ENCODE measurements around the gene CDK19.

The CDK19 gene

GRCh38 chr6:110561696-110562095 lies 253.6 kb downstream of the CDK19 start:
- Histone ChIP-seq H3K36me3 (ENCODE audit: insufficient read depth, low read length) (no peaks in the 10 kb centered on the region), H3K4me1 (ENCODE audit: insufficient read depth, low read length) (no peaks in the 10 kb centered on the region), H3K9me3 (ENCODE audit: insufficient read depth, low read depth, low read length) (no peaks in the 10 kb centered on the region), H3K27ac (ENCODE audit: low read depth, low read length) (no peak overlapping the region), H3K27me3 (ENCODE audit: insufficient read depth, low read length) (no peaks in the 10 kb centered on the region), H3K4me3 (ENCODE audit: low read length) (no peak overlapping the region), H3K9ac (ENCODE audit: low read depth, low read length) (no peak overlapping the region)

GRCh38 chr6:110561008-110561396 lies 254.3 kb downstream of the CDK19 start:
- Histone ChIP-seq H3K9ac (ENCODE audit: low read depth, low read length) (no peak overlapping the region), H3K4me3 (ENCODE audit: low read length) (no peak overlapping the region), H3K36me3 (ENCODE audit: insufficient read depth, low read length) (no peaks in the 10 kb centered on the region), H3K27ac (ENCODE audit: low read depth, low read length) (no peak overlapping the region), H3K4me1 (ENCODE audit: insufficient read depth, low read length) (no peaks in the 10 kb centered on the region), H3K27me3 (ENCODE audit: insufficient read depth, low read length) (no peaks in the 10 kb centered on the region), H3K9me3 (ENCODE audit: insufficient read depth, low read depth, low read length) (no peaks in the 10 kb centered on the region)
- 93% methylated on average over 5 of the region's 5 CpGs for WGBS

GRCh38 chr6:110560239-110561007 lies 254.8 kb downstream of the CDK19 start:
- H3K27ac ChIP-seq (ENCODE audit: low read depth, low read length) = no peak overlapping the region
- no peak overlapping the region for H3K4me3 ChIP-seq (ENCODE audit: low read length)
- no peak overlapping the region for H3K9ac ChIP-seq (ENCODE audit: low read depth, low read length)

More at GRCh38 chr6:110560239-110561007, 254.8 kb downstream of the CDK19 start:
- no peaks in the 10 kb centered on the region for H3K9me3 ChIP-seq (ENCODE audit: insufficient read depth, low read depth, low read length)
- H3K4me1 ChIP-seq (ENCODE audit: insufficient read depth, low read length) = no peaks in the 10 kb centered on the region
- H3K27me3 ChIP-seq (ENCODE audit: insufficient read depth, low read length) = no peaks in the 10 kb centered on the region
- no peaks in the 10 kb centered on the region for H3K36me3 ChIP-seq (ENCODE audit: insufficient read depth, low read length)
- WGBS = 84% methylated on average over 6 of the region's 6 CpGs

All from HUES64 (cell line).